M059J (cell line): Measurements from ENCODE around the gene LGR4. TPM values are rescaled to one million over a fixed set of nuclear protein-coding genes. Genes with fewer than 3 reads are reported as not detected.
A peak's percentile ranks its signal among the peaks of the same experiment; 100 is the strongest.

Source experiments
- DNase-seq: peaks from one replicate; pipeline ENCODE4 v3.0.0-alpha.2; 2012; ENCODE audit warnings: low read depth
- total RNA-seq: library from RNA; depleted of rRNA; stranded (reverse); fragments of >200 nt; shearing (Covaris generic); gene quantifications from 2 replicates; pipeline ENCODE4 v1.2.3, GENCODE V29; 2014

The LGR4 gene
- total RNA-seq, 1 experiment from 2014 or later: 45.2 TPM

DNA sequence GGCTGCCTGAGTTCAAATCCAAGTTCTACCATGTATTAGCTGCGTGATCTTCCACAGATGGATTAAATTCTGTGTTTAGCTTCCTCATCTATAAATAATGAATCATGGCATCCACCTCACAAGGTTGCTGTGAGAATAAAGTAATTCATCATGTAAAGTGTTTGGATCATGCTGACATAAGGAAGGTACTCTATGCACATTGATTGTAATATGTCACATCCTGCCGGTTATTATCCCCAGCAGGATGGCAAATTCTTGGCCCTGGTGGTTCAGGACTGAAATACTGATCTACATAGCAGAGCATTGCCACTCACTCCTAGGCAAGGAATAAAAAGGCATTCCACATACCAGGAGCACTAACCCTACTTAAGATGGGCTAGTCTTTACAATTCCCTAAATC is 40.8 kb downstream of the LGR4 start:
- DNase-seq: no peak

DNA sequence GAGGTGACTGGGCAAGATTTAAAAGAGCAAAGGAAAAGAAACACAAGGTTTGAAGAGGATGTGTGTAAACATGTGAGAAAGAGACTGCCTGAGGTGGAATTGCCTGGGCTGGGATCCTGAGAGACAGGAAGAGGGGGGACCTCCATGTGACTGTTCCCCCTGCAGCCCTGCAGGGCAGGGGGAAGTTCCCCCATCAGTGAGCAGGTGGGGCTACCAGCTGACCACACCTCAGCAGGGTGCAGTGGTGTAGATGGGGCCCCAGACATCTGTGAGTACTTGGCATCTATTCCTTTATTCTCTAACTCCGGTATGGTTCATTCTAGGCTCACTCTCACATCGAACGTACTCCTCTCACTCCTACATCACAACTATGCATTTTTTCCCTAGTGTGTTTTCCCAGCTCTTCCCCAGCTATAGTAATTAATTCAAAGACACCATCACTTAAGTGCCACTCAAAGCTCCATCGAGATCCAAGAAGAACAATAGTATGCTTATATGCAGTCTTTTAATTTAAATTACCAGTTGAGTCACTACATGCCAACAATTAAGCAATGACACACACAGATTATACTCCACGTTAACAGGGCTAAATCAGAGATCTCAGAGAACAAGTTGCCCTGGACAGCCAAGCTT is 42.7 kb downstream of the LGR4 start:
- peak; percentile 68 for DNase-seq

DNA sequence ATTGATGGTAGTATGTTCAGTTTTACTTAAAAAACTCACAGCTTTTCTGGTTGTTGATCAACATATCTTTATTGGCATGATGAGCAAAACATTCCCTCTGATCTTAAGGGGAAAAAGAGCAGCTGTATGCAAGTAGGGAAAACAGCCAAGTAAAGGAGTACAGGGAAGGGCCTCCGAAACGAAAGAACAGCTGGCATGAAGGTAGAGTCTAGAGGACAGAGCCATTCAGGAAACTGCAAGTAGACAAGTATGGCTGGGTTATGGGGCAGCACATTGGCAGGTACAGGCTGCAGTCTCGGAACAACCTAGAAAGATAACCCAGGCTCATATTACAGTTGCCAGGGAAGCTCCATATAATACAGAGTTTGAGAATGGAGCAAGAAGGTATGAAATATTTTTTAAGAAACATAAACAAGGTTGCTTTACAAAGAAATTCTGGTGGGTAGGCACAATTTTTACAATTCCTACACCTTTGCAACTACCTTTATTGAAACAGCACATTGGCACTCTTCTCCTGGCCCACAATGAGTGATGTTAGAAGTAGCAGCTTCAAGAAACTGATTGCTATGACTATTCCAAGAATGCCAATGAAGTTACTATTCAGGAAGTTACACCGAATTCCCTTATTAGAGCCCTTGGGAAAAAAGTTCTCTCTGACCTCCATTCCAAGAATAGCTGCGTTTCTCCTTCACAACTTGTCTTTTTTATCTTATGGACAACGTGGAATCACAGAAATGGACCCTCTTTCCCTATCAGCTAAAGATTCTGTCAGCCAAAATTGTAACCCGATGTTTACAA is 45.2 kb downstream of the LGR4 start:
- peak; percentile 47 for DNase-seq

DNA sequence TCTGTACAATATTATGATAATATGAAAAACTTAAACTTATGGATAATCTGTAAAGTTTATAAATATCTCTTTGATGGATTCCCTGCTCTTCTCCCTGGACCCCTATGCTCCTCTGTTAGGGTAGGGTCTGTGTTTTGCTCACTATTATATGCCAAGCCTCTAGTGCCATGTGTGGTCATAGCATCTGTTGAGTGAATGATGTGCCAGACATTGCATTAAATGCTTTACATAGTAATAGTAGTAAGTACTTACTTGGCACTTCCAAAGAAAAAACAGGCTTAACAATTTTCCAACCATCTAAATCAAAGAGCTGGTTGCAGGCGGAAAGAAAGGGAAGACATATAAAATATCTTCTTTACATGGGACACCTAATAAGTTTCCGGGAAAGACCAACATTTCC is 46.8 kb downstream of the LGR4 start:
- DNase-seq: no peak

DNA sequence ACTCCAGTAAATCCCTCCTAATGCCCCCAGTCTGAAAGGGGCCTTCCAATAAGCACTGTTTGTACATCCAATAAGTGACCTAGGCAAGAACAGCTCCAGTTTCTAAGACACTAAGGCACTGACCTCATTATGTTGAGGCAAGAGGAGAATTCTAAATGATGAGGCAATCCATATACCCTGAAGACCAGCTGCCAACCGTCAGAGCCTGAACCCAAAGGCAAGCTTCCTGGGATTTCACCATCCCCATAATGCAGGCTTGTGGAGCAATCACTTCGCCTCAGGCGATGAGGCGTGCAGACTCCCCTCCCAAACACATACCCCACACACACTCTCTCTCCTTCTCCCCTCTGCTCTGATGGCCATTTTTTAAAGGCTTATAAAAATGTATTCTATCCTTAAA is 49.5 kb downstream of the LGR4 start:
- DNase-seq: peak; percentile 49

DNA sequence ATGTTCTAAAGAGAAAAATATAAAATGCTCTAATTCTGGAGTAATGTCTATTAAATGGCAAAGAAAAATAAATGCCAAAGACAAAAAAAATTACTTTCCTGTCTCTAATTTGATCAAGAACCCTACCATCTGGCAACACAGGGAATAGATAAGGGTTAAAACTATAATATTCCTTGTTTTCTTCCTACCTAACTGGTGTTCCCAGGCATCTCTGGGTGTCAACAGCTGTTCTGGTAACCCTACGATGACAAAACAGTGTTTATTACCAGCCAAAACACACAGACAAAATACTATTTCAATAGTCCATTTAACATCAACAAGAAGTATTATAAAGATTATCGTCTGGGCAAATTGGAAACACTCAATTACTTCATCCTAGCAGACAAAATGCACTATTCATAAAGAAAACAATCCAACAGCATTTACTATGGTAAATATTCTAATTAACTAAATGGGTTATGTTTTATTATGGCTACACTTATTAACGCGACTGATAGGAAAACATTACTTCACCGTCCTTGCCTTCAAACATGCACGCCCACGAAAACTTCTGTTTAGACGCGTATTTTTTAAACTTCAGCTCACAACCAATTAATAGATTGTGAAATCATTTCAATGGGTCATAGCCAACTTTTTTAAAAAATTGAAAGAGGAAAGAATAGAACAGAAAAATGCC is 50.6 kb downstream of the LGR4 start:
- no peak for DNase-seq

DNA sequence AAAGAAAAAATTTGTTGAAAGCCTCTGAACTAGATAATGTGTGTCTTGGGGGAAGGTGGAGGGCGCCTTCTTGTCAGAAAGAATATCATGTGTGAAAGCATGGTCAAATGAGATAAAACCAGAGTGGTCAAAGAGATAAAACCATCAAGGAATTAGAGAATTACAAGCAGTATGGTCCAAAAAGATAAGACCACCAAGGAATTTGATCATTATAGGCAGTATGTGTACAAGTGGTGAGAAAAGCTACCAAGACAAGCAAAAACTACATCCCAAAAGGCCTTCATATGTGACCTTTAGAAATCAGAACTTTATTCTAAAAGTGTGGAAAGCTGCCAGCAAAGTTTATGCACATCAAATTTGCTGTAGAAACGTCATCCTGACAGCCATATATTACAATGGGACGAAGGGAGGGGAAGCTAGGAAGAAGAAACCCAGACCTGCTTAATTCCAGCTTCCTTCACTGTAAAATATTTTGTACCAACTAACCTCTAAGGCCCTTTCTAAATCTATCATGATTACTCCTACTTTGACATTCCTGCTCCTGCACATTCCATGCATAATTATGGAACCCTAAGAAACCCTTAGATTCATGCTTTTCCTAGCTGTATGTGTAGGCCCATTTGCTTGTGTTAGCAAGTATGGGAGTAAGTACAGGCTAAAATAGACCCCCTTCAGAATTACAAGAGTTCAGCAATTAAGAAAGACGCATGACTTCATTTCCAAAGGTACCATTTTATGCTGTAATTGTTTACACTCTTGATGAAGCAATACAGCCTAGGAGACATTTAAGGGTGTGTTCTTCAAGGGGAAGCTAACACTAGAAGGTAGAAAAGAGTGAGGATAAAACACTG is 51.6 kb downstream of the LGR4 start:
- peak; percentile 39 for DNase-seq

DNA sequence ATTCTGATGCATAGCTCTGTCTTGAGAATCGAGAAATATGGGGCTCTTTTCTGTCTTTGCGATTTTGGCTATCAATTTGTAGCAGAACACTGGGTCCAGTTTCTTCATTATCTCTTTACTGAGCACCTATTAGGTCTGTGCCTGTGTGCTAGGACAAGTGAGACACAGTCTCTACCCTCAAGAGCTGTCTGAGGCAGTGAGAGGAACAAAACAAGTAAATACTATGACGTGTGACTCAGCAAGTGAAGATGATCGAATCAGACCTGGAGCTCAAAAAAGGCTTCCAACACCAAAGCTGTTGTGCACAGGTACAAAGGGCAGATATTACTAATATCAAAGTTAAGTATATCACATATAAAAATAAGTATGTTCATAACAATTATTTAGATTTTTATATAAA is 52.4 kb downstream of the LGR4 start:
- peak; percentile 22 for DNase-seq

DNA sequence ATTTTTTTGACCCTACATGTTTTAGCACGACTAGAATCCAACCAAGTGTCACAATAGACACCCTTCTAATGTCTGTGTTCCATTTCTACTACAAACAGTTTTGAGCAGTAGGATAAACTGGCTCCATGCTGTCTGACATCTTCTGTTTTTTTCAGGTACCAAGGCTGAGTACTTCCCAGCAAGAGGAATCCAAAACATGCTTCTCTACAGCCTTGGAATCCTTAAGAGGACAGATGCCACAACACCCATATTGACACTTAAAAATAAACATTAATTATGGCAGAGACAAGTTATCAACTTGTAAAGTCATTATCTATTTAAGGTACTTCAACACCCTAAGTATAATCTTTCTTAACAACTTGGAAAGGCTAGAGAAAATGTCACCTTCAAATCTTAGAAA is 54.2 kb downstream of the LGR4 start:
- DNase-seq: no peak

DNA sequence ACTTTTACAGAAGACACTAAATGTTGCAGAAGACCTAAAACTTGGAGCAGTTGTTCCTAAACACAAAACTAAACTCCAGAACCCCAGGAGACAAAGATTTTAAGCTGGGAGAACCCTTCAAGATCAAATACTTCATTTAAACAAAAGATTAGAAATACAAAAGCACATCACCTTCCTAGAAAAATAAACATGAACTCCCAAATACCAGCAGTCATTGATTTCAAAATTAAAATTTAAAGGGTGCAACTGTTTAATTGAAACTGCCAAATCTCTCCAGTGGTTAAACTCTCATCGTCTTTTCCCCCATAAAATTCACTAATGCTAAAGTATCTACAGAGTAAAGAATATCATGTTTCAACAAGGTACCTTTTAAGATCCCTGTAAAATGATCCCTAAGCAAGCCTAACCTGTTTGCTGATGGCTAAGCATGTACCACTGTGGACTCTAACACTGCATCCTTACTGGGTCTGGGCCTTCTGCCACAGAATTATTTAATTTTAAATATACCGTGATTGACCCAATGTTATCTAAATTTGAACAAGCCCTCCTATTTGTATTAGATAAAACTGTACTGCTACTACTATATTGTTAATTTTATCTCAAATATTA is 55.9 kb downstream of the LGR4 start:
- DNase-seq: no peak

DNA sequence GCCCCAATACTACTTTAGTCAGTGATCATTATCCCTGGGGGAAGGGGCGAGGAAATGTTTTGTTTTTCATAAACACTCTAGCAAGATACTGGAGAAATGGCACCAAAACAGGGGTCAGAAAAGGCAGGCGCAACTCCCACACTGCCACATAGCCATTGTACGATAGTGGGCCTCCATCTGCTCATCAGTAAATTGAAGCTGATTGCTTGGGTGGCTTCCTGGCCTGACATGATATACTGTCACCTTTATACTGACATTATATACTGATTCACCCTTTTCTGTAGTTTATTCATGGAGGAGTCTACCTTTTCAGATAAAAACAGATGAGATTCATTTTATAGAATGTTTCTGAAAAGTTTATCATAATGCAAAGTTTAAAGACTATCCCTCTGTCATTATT is 57.9 kb downstream of the LGR4 start:
- no peak for DNase-seq

DNA sequence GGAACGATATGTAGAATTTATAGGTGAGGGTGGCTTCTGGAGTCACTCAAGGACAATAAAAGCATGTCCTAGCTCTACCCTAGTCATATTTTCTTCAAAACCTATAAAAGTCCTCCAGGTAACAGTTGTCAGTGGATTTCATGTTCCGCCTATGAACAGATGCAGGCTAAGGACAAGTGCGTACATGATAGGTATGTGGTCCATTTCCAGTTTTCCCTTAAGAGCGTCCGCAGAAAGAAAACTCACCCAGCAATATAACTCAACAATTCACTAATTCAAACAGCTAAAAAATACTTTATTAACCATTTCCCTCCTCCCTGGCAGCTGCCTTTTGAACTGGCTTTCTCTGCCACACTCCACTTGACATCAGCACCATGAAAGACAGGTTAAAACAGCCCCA is 59.4 kb downstream of the LGR4 start:
- no peak for DNase-seq

DNA sequence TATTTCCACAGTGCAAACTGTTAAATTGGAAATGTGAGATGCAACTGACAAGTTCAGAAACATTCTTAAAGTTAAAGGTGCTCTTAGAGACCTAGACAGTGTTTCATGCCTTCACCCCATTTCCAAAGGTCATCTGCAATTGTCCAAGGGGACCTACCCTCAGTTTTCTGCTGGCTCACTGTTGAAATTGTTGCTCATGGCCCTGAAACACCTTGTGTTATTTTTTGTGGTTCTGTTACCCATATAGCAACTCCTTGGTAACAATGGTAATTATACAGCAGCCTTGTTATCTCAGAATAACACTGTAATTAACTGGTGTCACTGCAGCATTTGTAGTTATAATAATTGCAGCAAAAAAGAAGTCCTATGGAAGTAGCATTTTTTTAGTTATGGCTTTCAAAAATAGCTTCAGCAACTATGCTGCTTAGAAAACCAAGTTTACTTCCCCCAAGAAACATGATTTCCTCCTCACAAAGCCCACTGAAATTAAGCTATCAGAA is 60.3 kb downstream of the LGR4 start:
- no peak for DNase-seq

DNA sequence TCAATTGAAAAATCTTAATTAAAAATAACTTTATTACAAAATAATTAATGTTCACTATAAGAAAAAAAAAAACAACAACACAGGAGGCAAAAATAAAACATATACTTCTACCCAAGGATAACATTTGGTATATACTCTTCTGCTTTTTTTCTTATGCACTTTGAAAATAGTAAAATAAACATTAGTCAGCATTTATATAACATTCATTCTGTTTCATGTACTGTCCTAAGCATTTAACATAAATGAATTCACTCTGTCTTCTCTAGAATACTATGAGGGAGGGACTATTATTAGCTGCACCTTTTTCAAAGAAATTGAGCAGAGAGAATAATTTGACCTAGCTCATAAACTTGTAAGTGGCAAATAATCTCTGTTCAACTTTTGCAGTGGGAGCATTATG is 61.3 kb downstream of the LGR4 start:
- DNase-seq: no peak

DNA sequence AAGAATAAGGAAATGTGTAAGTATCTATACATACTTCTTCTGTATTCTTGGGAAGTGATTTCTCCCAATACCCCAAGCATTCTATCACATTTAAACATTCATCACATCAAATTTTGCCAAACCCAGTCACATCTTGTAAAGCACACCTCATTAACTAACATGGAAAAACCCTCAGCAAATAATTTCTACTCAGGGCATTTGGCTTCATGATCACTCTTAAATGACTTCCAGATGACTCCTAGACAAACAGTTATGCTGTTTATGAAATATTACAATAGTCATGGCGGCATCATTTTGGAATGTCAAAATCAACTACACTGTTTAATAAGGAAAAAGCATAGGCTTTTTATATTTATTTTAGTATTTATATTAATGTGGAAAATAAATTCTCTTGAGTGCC is 62.3 kb downstream of the LGR4 start:
- DNase-seq: no peak

DNA sequence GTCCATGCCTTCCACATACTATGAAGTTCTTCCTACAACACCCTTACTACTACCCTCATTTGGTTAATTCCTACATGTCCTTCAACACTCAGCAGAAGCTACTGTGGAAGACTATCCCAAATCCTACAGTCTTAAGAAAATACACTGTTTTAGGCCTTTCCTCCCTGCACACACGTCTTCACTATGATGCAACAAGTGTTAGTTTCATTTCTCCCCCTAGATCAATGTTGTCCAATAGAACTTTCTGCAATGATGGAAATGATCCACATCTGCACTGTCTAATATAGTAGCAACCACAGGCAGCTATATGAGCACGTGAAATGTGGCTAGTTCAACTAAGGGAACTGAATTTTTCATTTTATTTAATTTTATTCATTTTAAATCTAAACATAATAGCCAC is 62.8 kb downstream of the LGR4 start:
- DNase-seq: no peak

DNA sequence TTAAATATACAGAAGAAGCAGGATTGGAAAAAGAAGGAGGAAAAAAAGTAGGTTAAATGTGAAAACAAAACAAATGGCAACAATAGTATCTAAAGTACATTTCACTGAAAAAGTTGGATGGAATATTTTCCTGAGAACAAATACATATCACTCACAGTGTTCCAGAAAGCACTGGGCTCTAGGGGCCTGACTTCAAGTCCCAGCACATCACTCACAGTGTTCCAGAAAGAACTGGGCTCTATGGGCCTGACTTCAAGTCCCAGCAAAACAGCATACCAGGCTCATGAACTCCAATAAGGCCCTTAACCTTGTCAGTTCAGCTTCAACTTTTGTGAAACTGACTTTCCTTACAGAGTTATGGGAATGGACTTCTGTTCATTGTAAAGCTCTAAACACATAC is 63.5 kb downstream of the LGR4 start:
- no peak for DNase-seq

DNA sequence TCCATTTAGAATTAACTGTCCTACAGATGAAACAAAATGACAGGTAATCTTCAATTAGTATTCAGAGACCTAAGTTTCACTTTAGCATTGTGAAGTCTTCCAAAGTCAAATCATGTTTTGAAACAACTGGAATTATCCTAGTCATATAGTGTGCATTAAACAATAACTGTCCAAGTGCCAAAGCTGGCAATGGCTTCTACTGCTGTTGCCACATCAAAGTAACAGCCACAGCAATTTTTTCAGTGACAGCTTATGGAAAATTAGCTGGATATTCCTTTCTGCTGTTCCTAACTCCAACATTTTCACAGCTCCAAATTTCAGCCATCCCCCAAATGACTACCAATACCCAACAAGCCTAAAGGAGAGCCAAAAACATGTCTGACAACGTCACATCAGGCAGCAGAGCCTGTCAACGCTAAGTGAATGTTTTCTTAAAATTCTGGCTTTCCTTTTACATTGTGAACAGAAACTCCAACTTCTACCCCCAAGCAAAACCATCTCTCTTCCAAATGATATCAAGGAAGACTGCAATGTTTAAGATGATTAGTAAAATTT is 64.3 kb downstream of the LGR4 start:
- DNase-seq: no peak

DNA sequence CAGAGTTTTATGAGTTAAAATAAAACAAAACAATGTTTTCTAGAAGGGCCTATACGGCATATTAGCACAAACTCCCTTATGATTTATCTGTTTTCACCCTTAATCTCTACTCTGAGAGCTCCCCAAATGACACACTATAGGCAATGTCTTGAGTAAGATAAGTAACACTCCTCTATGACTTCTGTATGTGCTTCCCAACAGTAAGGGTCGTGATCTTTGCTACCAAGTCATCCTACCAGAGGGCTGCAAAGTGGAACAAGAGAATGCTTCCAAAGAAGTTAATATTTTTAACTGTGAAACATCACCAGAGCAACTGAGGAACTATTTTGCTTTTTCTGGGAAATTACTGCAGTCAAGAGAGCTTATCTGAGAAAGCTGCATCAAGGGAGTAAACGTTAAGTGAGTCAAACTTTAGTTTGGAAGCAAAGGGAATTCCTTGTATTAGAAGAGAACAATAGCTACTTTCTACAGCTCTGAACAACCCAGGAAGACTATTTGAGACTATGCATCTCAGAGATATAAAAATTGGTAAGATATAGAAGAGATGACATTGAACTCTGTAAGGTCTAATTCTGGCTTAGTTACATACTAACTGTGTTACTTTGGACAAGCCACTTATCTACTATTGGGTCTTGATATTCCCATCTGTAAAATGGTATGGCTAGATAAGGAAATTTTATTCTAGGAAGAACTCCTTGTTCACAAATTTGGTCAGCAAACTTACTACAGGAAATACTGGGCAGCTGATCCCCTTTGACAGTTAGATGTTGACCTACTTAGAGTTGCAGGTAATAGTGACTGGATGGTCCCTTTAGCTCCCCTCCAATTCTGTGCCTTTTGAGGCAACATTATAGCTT is 65.9 kb downstream of the LGR4 start:
- no peak for DNase-seq

DNA sequence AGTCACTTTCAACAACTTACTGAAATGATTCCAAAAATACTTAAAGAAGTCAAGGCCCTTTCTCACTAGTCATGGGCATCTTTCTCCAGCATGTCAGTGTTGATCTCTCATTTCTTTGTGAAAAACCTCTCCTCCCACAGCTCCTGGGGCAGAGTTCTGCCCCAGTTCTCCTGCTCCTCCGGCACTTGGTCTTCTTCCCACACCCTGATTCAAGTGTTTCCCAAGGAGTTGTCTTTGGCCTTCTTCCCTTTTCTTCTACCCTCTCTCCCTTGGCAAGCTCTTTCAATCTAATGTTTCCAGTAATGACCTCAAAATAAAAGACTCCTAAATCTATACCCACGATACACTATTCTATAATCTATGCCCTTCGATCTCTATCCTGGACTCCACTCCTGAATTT is 67.5 kb downstream of the LGR4 start:
- no peak for DNase-seq
